Measurements from ENCODE around the gene ARPC5.

ARPC5 gene

DNA sequence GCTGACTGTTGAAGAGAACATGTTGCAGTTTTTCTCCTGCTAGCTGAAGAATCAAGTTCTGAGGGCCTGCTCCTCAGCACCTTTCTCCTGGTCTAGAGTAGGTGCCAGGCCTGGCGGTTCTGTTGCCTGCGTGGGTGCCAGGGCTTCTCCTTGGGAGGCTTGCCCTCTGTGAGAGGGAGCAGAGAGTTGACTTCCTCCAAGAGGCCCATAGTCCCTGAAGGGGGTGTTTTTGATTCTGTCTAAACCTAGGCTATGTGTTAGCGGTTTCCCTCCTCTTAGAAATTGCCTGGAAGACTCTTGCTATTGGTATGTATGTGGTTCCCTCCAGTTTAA lies 17.8 kb upstream of the ARPC5 start:
- H3K27ac ChIP-seq (ENCODE audit: poor library complexity, severe bottlenecking), result no peak overlapping the region
- ATAC-seq (ENCODE audit: low read depth) (no peak), DNase-seq (ENCODE audit: low spot score) (no peak)
- no peaks in the 10 kb centered on the region for H3K27me3 ChIP-seq (ENCODE audit: insufficient read depth, poor library complexity, severe bottlenecking)
- no peaks in the 10 kb centered on the region for H3K9me3 ChIP-seq (ENCODE audit: severe bottlenecking)
- no peak overlapping the region for H3K4me3 ChIP-seq (ENCODE audit: severe bottlenecking)
- peaks cover 3% of the 10 kb centered on the region for H3K4me1 ChIP-seq (ENCODE audit: insufficient read depth, poor library complexity, severe bottlenecking)
- no peaks in the 10 kb centered on the region for H3K36me3 ChIP-seq (ENCODE audit: low read depth)
- TF ChIP-seq CTCF (IDR thresholded peaks at IDR 0.05; ENCODE audit: poor library complexity, severe bottlenecking), result no peak

DNA sequence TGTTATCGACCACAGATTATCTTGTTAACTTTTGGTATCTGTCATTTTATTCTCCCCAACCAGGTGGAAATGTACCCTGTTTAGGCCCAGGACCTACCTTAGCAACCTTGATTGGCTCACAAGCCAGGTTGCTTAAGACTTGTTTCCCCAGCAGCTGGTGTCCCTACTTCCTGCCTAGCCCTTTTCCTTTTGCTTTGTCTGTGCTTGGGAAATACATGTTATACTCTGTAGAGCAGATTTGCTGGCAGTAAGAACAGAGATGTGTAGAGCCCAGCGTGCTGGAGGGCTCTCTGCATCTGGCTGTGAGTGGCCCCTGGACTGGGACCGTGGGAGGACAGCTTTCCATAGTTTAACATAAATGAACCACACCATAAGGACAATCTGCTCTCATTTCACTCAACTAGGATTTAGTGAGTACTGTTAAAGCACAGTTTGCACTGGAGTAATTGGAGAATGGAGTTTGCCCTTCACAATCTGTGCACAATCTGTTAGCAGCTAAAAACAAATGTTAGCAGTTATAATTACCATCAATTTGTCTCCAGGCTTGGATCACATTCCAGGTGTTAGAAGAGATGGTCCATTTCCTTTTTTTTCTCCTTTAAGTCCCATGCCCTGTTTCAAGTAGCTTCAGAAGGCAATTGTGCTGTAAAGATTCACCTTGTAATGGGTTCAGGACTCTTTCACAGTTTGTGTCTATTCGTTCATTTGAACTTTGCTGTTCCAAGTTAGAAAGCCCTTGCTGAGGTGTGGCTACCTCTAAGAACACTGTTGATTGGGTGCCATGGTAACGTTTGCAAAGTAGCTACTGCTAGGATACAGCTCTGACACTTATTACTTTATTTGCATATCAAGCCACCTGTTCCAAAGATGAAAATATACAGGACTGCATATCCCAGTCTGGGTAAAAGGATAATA lies 17.2 kb upstream of the ARPC5 start, which contains the start of gene APOBEC4:
APOBEC4 (minus strand) TSS at position 770 of the 915 bp plus-strand sequence. CDS start 4,535 bp downstream, outside the sequence.
- H3K4me3 ChIP-seq (ENCODE audit: severe bottlenecking), result no peak within 1 kb of the TSS
- no peaks in the 10 kb centered on the region for H3K27me3 ChIP-seq (ENCODE audit: insufficient read depth, poor library complexity, severe bottlenecking)
- H3K27ac ChIP-seq (ENCODE audit: poor library complexity, severe bottlenecking), result no peak within 1 kb of the TSS
- H3K36me3 ChIP-seq (ENCODE audit: low read depth), result no peaks in the 10 kb centered on the region
- TF ChIP-seq CTCF (IDR thresholded peaks at IDR 0.05; ENCODE audit: poor library complexity, severe bottlenecking), result no peak
- peak; percentile 23; the same call in 1 of the 3 replicates for ATAC-seq (ENCODE audit: low read depth)
- H3K9me3 ChIP-seq (ENCODE audit: severe bottlenecking), result no peaks in the 10 kb centered on the region
- H3K4me1 ChIP-seq (ENCODE audit: insufficient read depth, poor library complexity, severe bottlenecking), result peaks cover 3% of the 10 kb centered on the region
- DNase-seq (ENCODE audit: low spot score), result no peak

DNA sequence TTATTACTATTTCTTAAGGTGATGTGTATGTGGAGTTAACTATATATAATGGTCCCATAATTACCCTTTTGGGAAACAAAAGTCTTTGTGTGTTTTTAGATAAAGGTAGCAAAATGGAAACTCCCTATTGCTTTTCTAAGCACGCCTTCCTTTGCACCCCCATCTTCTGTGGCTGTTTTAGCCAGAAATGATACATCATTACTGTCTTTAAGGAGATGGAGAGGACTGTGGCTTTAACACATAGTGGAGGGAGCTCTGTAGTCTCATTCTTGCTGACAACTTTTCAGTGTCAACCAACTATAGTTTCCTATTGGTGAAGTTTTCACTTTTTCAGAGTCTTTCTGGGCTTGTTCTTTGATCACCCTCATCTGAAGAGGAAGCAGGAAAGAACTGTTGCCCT lies 16.5 kb upstream of the ARPC5 start:
- no peak for DNase-seq (ENCODE audit: low spot score)
- Histone ChIP-seq H3K4me3 (ENCODE audit: severe bottlenecking) (no peak overlapping the region), H3K4me1 (ENCODE audit: insufficient read depth, poor library complexity, severe bottlenecking) (peaks cover 3% of the 10 kb centered on the region), H3K9me3 (ENCODE audit: severe bottlenecking) (no peaks in the 10 kb centered on the region), H3K36me3 (ENCODE audit: low read depth) (no peaks in the 10 kb centered on the region), H3K27ac (ENCODE audit: poor library complexity, severe bottlenecking) (no peak overlapping the region), H3K27me3 (ENCODE audit: insufficient read depth, poor library complexity, severe bottlenecking) (peaks cover 3% of the 10 kb centered on the region)
- TF ChIP-seq CTCF (IDR thresholded peaks at IDR 0.05; ENCODE audit: poor library complexity, severe bottlenecking), result no peak
- ATAC-seq (ENCODE audit: low read depth), result no peak

GRCh38 chr1:183651612-183652011 lies 16.0 kb upstream of the ARPC5 start:
- no peak for TF ChIP-seq CTCF (IDR thresholded peaks at IDR 0.05; ENCODE audit: poor library complexity, severe bottlenecking)
- ATAC-seq (ENCODE audit: low read depth) (no peak), DNase-seq (ENCODE audit: low spot score) (no peak)
- Histone ChIP-seq H3K4me1 (ENCODE audit: insufficient read depth, poor library complexity, severe bottlenecking) (peaks cover 3% of the 10 kb centered on the region), H3K4me3 (ENCODE audit: severe bottlenecking) (no peak overlapping the region), H3K27ac (ENCODE audit: poor library complexity, severe bottlenecking) (no peak overlapping the region), H3K9me3 (ENCODE audit: severe bottlenecking) (no peaks in the 10 kb centered on the region), H3K36me3 (ENCODE audit: low read depth) (no peaks in the 10 kb centered on the region), H3K27me3 (ENCODE audit: insufficient read depth, poor library complexity, severe bottlenecking) (peaks cover 3% of the 10 kb centered on the region)

DNA sequence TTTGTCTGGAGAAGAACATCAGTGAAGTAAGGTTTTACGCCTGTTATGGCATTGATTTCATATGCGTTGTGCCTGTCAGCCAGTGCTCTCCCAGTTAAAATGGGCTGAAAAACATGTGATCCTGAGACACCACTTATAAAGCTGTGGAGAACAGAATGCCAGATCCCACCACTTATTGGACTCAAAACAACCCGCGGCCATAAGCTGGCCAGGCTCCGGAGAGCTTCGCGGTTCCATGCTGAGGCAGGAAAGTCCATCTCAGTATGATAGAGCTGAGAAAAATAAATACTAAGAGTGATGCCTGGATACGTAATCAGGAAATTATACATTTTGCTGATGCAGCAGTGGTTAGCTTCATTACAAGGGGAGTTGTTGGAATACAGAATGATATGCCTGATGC lies 12.5 kb upstream of the ARPC5 start:
- ATAC-seq (ENCODE audit: low read depth) (no peak), DNase-seq (ENCODE audit: low spot score) (no peak)
- H3K27ac ChIP-seq (ENCODE audit: poor library complexity, severe bottlenecking), result no peak overlapping the region
- H3K27me3 ChIP-seq (ENCODE audit: insufficient read depth, poor library complexity, severe bottlenecking), result peaks cover 3% of the 10 kb centered on the region
- H3K4me1 ChIP-seq (ENCODE audit: insufficient read depth, poor library complexity, severe bottlenecking), result no peaks in the 10 kb centered on the region
- no peaks in the 10 kb centered on the region for H3K9me3 ChIP-seq (ENCODE audit: severe bottlenecking)
- no peak for TF ChIP-seq CTCF (IDR thresholded peaks at IDR 0.05; ENCODE audit: poor library complexity, severe bottlenecking)
- no peak overlapping the region for H3K4me3 ChIP-seq (ENCODE audit: severe bottlenecking)
- H3K36me3 ChIP-seq (ENCODE audit: low read depth), result no peaks in the 10 kb centered on the region

Measured in RWPE2 (cell line).